NCI-H2196 treated with DMSO at 0.1 percent for 48 hours (cell line): ENCODE measurements around the gene HOXA4.

Experiments
- DNase-seq: peaks from one replicate; lab custom pipeline; 2025; ENCODE audit not compliant: unreplicated experiment; lab: John Stamatoyannopoulos, UW

The HOXA4 gene

GRCh38 chr7:27158436-27159265 is 28.1 kb upstream of the HOXA4 start:
- no peak for DNase-seq

GRCh38 chr7:27157702-27158431 is 27.3 kb upstream of the HOXA4 start:
- DNase-seq, result no peak

- no peak for DNase-seq
These were observed 26.6 kb upstream of the HOXA4 start for GRCh38 chr7:27156916-27157701.

GRCh38 chr7:27156508-27156898 is 25.9 kb upstream of the HOXA4 start, which contains the start of gene HOXA7:
TSS of gene HOXA7 (minus strand) at chr7:27156675. CDS start at chr7:27156545, 130 bp downstream.
- DNase-seq, result no peak

GRCh38 chr7:27155816-27156507 is 25.4 kb upstream of the HOXA4 start:
- DNase-seq, result no peak

- DNase-seq, result no peak
These were observed 24.6 kb upstream of the HOXA4 start for GRCh38 chr7:27154901-27155815.

- no peak for DNase-seq
These were observed 23.8 kb upstream of the HOXA4 start for GRCh38 chr7:27154369-27154768.

- DNase-seq, result no peak
These were observed 23.0 kb upstream of the HOXA4 start for GRCh38 chr7:27153526-27153925.

GRCh38 chr7:27152816-27153442 is 22.4 kb upstream of the HOXA4 start:
- DNase-seq, result no peak

- DNase-seq, result no peak
These were observed 21.6 kb upstream of the HOXA4 start, which contains the start of gene HOXA3 for GRCh38 chr7:27151931-27152815. TSS of gene HOXA3 (minus strand) at chr7:27152583. CDS start at chr7:27110640, 41,943 bp downstream.

GRCh38 chr7:27151341-27151930 is 20.9 kb upstream of the HOXA4 start:
- no peak for DNase-seq

GRCh38 chr7:27150568-27151340 is 20.2 kb upstream of the HOXA4 start:
- DNase-seq, result peak; percentile 62

GRCh38 chr7:27149842-27150567 is 19.4 kb upstream of the HOXA4 start:
- peak; percentile 43 for DNase-seq

GRCh38 chr7:27148756-27149641 is 18.4 kb upstream of the HOXA4 start:
- DNase-seq, result no peak

- DNase-seq, result no peak
These were observed 17.6 kb upstream of the HOXA4 start for GRCh38 chr7:27148031-27148755.
